Stomach (tissue), 4 donors: Measurements from ENCODE around the gene ARRDC5.

Source experiments
- CTCF ChIP-seq, 7 experiments: fragments of 450-650 bp in 4 of 7; fragments of 200-600 bp in 3 of 7; sonication (generic) in 3 of 7; IDR thresholded peaks; one replicate each; pipeline ENCODE4 v1.5.1; 2016 to 2019; ENCODE audit warnings: antibody characterized with exemption in 7 of 7, control low read depth in 2 of 7, mild to moderate bottlenecking in 1 of 7
- POLR2A ChIP-seq, 4 donors: fragments of 450-650 bp; IDR thresholded peaks; one replicate each; pipeline ENCODE4 v1.6.1; 2016; ENCODE audit warnings: antibody characterized with exemption in 4 of 4, control low read depth in 2 of 4, mild to moderate bottlenecking in 1 of 4, moderate library complexity in 1 of 4

GRCh38 chr19:4933528-4933927, 30.8 kb upstream of the ARRDC5 start:
- TF ChIP-seq CTCF (IDR thresholded peaks at IDR 0.05) (no peak), POLR2A (IDR thresholded peaks at IDR 0.05) (no peak)
